ENCODE data around the gene SMYD3. TPM values are rescaled to one million over a fixed set of nuclear protein-coding genes. Genes with fewer than 3 reads are reported as not detected.

The SMYD3 gene
- total RNA-seq, 4 donors from 2014 or later = 12.0 to 15.0 (median 13.2) TPM

- H3K27me3 ChIP-seq = no peaks in the 10 kb centered on the region
- H3K27ac ChIP-seq (replicated peaks in 1 of 4) = no peak overlapping the region
These were observed 505.2 kb downstream of the SMYD3 start for GRCh38 chr1:246001837-246002230.

GRCh38 chr1:246001142-246001836 is 505.8 kb downstream of the SMYD3 start:
- Histone ChIP-seq H3K4me3 (no peak overlapping the region), H3K9me3 (peaks cover 0 to 9% (median 0%) of the 10 kb centered on the region in 4 donors), H3K36me3 (no peaks in the 10 kb centered on the region), H3K27me3 (no peaks in the 10 kb centered on the region), H3K4me1 (peaks cover 8 to 38% (median 20%) of the 10 kb centered on the region in 4 donors), H3K27ac (replicated peaks in 1 of 4) (no peak overlapping the region)
- DNase-seq (ENCODE audit: extremely low spot score) = no peak
- TF ChIP-seq POLR2AphosphoS5 (IDR thresholded peaks at IDR 0.05) = no peak
- TF ChIP-seq, protein P1, sequence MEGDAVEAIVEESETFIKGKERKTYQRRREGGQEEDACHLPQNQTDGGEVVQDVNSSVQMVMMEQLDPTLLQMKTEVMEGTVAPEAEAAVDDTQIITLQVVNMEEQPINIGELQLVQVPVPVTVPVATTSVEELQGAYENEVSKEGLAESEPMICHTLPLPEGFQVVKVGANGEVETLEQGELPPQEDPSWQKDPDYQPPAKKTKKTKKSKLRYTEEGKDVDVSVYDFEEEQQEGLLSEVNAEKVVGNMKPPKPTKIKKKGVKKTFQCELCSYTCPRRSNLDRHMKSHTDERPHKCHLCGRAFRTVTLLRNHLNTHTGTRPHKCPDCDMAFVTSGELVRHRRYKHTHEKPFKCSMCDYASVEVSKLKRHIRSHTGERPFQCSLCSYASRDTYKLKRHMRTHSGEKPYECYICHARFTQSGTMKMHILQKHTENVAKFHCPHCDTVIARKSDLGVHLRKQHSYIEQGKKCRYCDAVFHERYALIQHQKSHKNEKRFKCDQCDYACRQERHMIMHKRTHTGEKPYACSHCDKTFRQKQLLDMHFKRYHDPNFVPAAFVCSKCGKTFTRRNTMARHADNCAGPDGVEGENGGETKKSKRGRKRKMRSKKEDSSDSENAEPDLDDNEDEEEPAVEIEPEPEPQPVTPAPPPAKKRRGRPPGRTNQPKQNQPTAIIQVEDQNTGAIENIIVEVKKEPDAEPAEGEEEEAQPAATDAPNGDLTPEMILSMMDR (IDR thresholded peaks at IDR 0.05) = no peak
- intact Hi-C loops (cut with DNase I) = loop anchor here (10.0 kb wide), 1 partner anchor 486 kb away; no protein-coding TSS in a partner anchor
- WGBS = 73% methylated on average over 9 of the region's 9 CpGs

More at GRCh38 chr1:246001837-246002230, 505.2 kb downstream of the SMYD3 start:
- TF ChIP-seq POLR2A (IDR thresholded peaks at IDR 0.05; ENCODE audit: low read depth) (no peak), POLR2AphosphoS5 (IDR thresholded peaks at IDR 0.05) (no peak), EP300 (IDR thresholded peaks at IDR 0.05) (no peak)
- TF ChIP-seq, protein P1 (IDR thresholded peaks at IDR 0.05) = no peak
- H3K36me3 ChIP-seq = no peaks in the 10 kb centered on the region
- H3K4me3 ChIP-seq = no peak overlapping the region
- intact Hi-C loops (cut with DNase I) = loop anchor here (2.0 to 10.0 kb wide), 2 partner anchors 487 to 849 kb away; no protein-coding TSS in a partner anchor
- DNase-seq (ENCODE audit: extremely low spot score) = no peak
- 69% methylated on average over 9 of the region's 9 CpGs for WGBS
- H3K4me1 ChIP-seq = peaks cover 8 to 35% (median 20%) of the 10 kb centered on the region in 4 donors
- peaks cover 0 to 9% (median 0%) of the 10 kb centered on the region in 4 donors for H3K9me3 ChIP-seq

DNA sequence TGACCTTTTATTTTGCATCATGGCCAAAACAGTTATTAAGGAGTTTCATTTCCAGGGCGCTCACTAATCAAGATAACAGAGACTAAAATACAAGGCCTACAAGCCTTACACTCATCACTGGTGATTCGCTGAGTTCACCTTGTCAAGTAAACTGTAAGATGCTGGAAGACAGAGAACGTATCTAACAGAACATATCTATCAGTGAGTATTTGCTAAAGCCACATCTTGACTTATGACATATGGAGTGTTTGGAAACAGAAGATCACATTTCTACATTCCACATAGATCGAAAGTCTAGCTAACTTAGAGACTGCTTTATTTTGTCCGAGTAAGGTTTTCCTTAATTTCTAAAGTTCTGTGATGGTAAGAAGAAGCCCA is 506.5 kb downstream of the SMYD3 start:
- no peak overlapping the region for H3K27ac ChIP-seq (replicated peaks in 1 of 4)
- peaks cover 0 to 9% (median 0%) of the 10 kb centered on the region in 4 donors for H3K9me3 ChIP-seq
- intact Hi-C loops (cut with DNase I) = loop anchor here (10.0 kb wide), 1 partner anchor 486 kb away; no protein-coding TSS in a partner anchor
- H3K27me3 ChIP-seq = no peaks in the 10 kb centered on the region
- H3K4me3 ChIP-seq = no peak overlapping the region
- DNase-seq (ENCODE audit: extremely low spot score) = no peak
- H3K36me3 ChIP-seq = no peaks in the 10 kb centered on the region
- H3K4me1 ChIP-seq = peaks cover 8 to 34% (median 19%) of the 10 kb centered on the region in 4 donors
- TF ChIP-seq, protein P1 (IDR thresholded peaks at IDR 0.05) = no peak
- TF ChIP-seq EP300 (IDR thresholded peaks at IDR 0.05) (no peak), POLR2A (IDR thresholded peaks at IDR 0.05; ENCODE audit: low read depth) (no peak), POLR2AphosphoS5 (IDR thresholded peaks at IDR 0.05) (no peak)
- WGBS = 97% methylated on average over 5 of the region's 5 CpGs

GRCh38 chr1:245999697-246000637 is 507.1 kb downstream of the SMYD3 start:
- intact Hi-C loops (cut with DNase I) = loop anchor here (10.0 kb wide), 2 partner anchors 125 to 485 kb away; no protein-coding TSS in a partner anchor
- H3K36me3 ChIP-seq = no peaks in the 10 kb centered on the region
- peaks cover 0 to 9% (median 0%) of the 10 kb centered on the region in 4 donors for H3K9me3 ChIP-seq
- WGBS = 83% methylated on average over 10 of the region's 10 CpGs
- H3K4me3 ChIP-seq = no peak overlapping the region
- DNase-seq (ENCODE audit: extremely low spot score) = no peak
- TF ChIP-seq POLR2A (IDR thresholded peaks at IDR 0.05; ENCODE audit: low read depth) = no peak
- no peak for TF ChIP-seq EP300 (IDR thresholded peaks at IDR 0.05)
- no peak for TF ChIP-seq POLR2AphosphoS5 (IDR thresholded peaks at IDR 0.05)
- TF ChIP-seq, protein P1 (IDR thresholded peaks at IDR 0.05) = no peak
- no peaks in the 10 kb centered on the region for H3K27me3 ChIP-seq
- H3K27ac ChIP-seq (replicated peaks in 1 of 4) = no peak overlapping the region
- peaks cover 5 to 27% (median 13%) of the 10 kb centered on the region in 4 donors for H3K4me1 ChIP-seq
